Erythroblast (primary cell): ENCODE data around the gene IARS1.

Experiments used
- GATA1 ChIP-seq: IDR thresholded peaks from 2 replicates; pipeline ENCODE4 v1.6.1; 2011; ENCODE audit warnings: low read depth, mild to moderate bottlenecking, control low read depth, low read length, moderate library complexity
- POLR2A ChIP-seq: IDR thresholded peaks from 2 replicates; pipeline ENCODE4 v1.6.1; 2011; ENCODE audit warnings: mild to moderate bottlenecking, low read length

DNA sequence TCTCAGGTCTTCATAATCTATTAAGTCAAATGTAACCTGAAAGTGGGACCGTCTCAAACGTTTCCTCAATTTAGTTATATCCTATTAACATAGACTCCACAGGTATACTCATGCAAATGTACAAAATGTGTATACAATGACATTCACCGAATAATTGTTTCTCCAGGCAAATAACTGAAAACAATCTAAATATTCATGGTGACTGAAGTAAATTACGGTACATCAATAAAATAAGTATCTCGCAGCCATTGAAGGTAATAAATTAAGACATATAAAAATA is 482 bp downstream of the IARS1 start:
- TF ChIP-seq POLR2A (no peak), GATA1 (no peak)
